UCSD-AML1 (cell line): ENCODE data around the gene ACTRT3.
A peak's percentile ranks its signal among the peaks of the same experiment; 100 is the strongest.
"Not testable (repeated sequence)": the region's sequence is repeated elsewhere in the genome, so short reads cannot be mapped to it uniquely, and the experiment has no call there.

ENCODE experiments used
- DNase-seq: peaks from one replicate; lab custom pipeline; 2025; ENCODE audit not compliant: unreplicated experiment; lab: John Stamatoyannopoulos, UW

The ACTRT3 gene

GRCh38 chr3:169772897-169773816, 3.8 kb upstream of the ACTRT3 start, which contains the start of gene MYNN:
TSS of gene MYNN (plus strand) at chr3:169773396. CDS start at chr3:169774296, 900 bp downstream.
- DNase-seq: peak; percentile 92

DNA sequence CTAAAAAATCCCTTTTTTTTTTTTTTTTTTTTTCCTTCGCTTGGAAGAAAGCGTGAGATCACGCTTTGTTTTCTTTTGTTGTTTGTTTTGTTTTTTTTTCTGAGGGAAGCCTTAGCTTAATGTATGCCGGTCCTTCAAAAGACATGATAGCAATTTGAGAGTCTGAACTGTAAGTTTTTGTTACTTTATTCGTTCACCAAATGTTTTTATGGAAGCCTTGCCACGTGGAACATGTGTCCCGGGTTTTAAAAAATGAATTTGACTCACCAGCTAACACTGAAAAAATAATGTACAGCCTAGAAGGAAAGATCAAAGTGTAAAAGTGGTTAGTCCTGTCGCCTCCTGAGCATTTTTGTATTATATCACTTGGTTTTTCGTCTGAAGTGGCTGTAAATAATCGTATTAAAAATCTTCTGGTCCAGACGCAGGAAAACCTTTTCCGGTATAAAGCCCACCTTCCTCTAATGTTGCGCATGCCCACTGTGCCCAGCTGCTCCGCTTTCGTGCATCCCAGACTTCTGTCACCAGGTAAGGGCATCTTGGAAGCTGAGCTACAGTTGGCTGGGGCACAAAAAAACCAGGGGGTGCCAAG, 3.0 kb upstream of the ACTRT3 start:
- DNase-seq: peak; percentile 80

DNA sequence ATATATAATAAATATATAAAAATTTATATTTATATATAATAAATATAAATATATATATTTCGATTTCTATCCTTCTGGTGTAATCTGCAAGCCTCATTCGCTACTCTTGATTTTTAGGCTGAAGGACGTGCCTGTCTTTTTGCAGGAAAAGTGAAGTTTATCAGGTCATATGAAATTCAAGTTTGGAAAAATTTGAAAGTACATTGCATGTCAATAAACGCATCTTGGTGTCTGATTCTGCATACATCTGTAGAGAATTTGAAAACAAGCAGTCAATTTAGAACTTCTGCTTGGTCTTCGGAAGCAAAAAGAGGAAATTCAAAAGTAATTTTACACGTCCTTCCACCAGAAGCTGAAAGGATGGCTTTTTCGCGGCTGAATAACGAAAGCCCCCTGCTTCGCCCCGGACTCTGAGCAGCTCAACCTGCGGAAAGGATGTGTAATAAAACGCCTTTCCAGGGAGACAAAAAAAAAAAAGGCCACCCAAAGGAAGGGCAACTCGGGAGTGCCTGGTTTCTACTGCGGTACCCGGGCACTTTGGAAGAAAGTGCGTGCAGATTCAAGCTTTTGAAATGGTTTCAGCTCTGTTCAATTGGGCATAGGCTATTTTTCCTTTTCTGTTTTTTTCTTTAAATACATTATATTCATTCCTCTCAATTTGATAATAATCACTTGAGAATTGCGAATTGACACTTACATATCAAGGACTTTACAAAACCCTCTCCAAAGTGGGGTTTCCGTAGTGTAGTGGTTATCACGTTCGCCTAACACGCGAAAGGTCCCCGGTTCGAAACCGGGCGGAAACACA, 2.3 kb upstream of the ACTRT3 start:
- peak; percentile 70 for DNase-seq

GRCh38 chr3:169764882-169765612, 4.3 kb downstream of the ACTRT3 start, which contains the start of gene TERC:
TSS of gene TERC (minus strand) at chr3:169765060.
- peak; percentile 76 for DNase-seq

DNA sequence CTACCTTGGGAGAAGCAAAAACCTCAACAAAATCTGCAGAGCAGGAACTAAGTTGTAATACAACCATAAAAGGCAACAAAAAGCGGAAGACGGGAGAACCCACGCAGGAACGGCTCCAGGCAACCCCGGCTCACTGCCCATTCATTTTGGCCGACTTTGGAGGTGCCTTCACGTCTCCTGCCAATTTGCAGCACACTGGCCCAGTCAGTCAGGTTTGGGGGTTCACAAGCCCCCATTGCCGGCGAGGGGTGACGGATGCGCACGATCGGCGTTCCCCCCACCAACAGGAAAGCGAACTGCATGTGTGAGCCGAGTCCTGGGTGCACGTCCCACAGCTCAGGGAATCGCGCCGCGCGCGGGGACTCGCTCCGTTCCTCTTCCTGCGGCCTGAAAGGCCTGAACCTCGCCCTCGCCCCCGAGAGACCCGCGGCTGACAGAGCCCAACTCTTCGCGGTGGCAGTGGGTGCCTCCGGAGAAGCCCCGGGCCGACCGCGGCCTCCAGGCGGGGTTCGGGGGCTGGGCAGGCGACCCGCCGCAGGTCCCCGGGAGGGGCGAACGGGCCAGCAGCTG, 5.0 kb downstream of the ACTRT3 start:
- DNase-seq: peak; percentile 51

- DNase-seq: no peak
These were observed 8.9 kb downstream of the ACTRT3 start for GRCh38 chr3:169760479-169760878.

DNA sequence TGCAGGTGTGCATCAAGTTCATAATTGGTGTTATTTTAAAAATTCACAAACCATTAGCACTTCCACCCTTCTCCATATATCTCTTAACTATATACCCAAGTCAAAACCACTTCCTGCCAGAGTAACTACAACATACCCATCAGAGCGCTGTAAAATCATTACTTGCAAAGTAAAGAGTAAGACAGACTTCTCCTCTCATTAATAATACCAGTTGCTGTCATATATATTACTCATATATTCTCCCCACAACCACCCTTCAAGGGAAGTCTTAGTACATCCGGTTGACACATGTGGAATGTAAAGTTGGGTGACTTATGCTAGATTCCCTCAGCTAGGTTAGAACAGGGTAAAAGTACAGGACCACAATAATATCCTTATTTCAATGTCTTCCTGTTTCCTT, 10.1 kb downstream of the ACTRT3 start:
- no peak for DNase-seq

DNA sequence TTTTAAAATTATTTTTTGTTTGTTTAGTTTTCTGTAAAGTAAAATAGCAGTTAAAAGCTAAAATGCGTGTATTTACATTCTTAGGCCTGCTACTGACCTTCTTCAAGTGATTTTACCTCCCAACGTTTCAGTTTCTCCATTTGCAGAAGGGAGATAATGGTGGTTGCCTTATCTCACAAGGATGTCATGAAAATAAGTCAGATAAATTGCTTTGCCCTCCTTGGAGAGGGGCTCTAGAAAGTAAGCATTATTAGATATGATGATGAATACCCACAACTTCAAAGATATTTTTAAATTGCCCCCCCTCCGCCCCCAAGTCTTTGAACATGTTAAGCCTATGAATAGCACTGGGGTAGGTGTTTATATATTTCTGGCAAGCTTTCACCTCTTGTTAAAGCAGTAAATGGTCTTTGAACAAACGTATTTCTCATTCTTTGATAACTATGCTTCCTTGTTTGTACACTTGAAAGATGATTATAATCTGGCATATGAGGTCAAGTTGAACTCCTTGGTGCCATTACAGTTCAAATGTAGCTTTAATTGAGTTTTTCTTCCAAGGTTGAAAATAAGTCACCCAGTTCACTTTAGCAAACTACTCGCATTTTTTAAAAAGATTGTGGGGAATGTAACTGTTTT, 10.9 kb downstream of the ACTRT3 start:
- no peak for DNase-seq

- DNase-seq: no peak
These were observed 13.9 kb downstream of the ACTRT3 start for GRCh38 chr3:169755488-169755887.

DNA sequence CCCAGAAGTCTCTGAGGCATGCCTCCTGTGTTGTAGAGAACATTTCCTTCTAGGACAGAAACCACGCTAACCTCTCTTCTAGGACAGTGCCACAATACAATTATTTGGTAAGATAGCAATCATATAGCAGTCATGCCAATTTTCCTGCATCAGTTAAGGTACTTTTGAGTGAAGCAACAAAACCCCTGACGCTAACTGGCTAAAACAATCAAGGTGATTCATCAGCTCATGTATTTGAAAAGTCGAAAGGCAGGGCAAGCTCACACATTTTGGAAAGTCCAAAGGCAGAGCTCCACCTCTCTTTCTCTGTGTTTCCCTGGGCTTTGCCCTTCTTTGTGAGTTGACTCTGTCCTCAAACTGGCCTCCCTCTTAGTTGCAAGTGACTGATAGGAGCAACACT, 14.7 kb downstream of the ACTRT3 start:
- no peak for DNase-seq

DNA sequence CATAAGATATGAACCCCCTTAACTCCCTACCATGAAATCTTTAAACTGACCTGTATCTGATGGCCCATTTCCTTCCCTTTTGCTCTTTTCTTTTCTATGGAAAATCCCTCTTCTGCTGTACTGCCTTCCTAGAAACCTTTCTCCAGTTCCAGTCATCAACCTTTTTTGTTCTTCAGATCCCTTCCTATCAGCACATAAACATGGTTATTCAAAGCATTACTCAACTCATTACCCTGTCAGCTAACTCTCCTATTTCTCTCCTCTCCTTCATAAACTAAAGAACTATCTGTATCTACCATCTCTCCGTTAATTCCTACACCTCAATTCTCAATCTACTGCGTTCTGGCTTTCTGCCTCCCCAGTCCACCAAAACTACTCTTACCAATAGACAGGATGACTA, 17.5 kb downstream of the ACTRT3 start:
- DNase-seq: no peak

DNA sequence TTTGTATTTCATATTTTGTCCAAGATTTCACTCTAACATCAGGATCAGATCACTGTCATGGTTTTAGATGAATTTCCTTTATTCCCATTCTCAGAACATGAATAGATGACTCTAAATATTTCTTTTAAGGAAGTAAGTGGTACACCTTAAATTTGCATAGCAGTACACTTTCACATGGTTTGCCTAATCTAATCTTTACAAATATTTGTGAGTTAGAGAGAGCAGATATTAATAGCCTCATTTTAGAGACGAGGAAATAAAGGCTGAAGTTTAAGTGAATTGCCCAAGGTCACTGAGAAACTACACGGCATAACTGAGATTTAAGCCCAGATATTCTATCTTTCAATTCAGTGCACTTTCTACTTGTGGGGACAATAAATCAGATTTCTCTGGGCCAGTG, 18.7 kb downstream of the ACTRT3 start:
- no peak for DNase-seq

DNA sequence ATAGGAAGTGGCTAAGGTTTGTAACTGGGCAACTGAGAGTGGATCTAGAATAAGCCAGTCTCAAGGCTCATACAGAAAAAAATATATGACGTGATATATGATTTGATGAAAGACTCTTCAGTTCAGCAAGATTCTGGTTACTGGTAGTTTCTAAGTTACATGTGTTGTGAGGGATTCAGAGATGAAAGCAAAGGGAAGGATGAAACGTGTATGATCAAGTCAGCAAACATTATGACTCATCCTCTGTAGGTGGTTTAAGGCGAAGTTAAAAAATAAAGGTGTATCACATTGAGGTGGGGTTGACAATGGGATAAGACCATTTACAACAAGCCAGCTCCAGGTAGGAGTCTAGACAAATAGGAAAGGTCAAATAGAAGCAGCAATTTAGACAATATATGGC, 20.7 kb downstream of the ACTRT3 start:
- DNase-seq: no peak

DNA sequence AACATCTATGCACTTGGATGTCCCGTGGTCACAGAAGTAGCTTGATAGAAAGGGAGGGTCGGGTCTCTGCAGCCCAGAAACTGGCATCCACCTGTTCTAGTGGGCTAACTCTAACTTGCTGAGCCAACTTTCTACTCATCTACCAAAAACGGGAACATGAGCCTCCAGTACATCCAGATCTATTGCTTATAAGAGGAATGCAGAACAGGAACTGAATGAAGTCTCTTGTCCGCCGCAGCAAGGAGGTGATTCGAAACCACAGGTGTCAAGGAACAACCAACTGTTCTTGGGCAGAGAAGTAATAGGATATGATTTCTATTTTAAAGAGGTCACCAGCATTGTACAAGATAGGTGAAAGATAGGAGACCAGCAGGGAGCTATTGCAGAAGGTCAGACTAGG, 22.4 kb downstream of the ACTRT3 start:
- no peak for DNase-seq

DNA sequence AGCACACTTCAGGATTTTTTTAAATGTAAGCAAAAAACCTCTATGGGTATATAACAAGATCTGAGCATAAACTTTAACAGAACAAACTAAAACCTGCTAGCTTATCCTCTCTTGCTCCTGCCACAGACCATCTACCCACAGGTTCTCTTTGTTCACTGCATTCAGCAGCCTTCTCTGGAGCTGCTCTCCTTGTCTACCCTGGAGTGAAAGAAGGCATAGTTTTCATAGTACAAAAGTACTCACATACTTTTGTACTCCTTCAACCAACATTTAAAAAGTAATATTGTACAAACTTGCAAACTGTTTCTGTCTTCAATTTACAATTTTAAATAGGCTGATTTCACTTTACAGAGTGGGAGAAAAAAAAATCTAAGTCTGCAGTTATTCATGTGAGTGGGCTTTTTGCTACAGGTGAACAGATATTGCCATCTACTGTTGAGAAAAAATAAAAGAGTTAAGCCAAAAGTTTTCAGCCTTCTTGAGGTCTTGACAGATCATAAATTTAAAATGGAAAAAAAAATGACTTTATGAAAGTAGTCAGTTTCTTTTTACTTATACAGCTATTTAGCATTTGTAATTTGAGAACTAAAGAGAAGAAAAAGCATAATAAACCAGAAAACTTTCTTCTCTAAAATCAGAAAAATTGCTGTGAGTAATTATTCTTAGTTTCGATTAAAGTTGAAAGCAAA, 24.9 kb downstream of the ACTRT3 start:
- DNase-seq: no peak

DNA sequence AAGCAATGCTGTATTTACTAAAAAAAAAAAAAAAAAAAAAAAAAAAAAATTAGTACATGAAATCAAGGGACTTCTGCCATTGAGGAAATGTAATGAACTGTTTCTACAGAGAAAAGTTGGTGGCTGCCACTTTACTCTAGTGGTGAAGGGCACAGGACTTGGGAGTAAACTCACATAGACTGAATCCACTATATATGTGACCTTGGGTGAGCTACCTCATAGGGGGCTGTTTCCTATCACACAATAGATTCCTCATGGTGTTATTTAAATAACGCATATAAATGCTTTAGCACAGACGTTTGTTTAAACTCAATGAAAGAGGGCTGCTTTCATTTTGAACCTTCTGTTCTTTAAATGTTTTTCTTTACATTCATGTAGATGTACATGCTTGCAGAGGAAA, 30.3 kb downstream of the ACTRT3 start:
- no peak for DNase-seq

DNA sequence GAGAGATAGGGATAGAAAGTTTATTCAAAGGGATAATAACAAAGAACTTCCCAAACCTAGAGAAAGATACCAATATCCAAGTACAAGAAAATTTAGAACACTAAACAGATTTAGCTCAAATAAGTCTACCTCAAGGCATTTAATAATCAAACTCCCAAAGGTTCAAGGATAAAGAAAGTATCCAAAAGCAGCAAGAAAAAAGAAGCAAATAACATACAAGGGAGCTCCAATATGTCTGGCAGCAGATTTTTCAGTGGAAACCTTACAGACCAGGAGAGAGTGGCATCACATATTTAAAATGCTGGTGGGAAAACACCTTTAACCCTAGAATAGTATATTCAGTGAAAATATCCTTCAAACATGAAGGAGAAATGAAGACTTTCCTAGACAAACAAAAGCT, 37.5 kb downstream of the ACTRT3 start:
- not testable (repeated sequence) for DNase-seq

- no peak for DNase-seq
These were observed 46.6 kb downstream of the ACTRT3 start for GRCh38 chr3:169722724-169723123.

- DNase-seq: not testable (repeated sequence)
These were observed 50.9 kb downstream of the ACTRT3 start for GRCh38 chr3:169718415-169718814.
